Psoas muscle (tissue), 8 donors: ENCODE data around the gene PTH1R. TPM values are rescaled to one million over a fixed set of nuclear protein-coding genes. Genes with fewer than 3 reads are reported as not detected.

Source experiments
- ATAC-seq, 4 donors: fragments of 200-7000 bp; cut with Tn5 transposase; one replicate each; pipeline ENCODE4 v1.9.1; 2020; ENCODE audit warnings: moderate library complexity in 3 of 4, mild to moderate bottlenecking in 2 of 4
- DNase-seq, 2 donors: peaks; one replicate each; pipeline ENCODE4 v3.0.0-alpha.2; 2020
- H3K27ac ChIP-seq: fragments of 200-600 bp; one replicate; pipeline ENCODE4 v1.8.0; 2022
- H3K27me3 ChIP-seq, 3 donors: fragments of 200-600 bp in 1 of 3; one replicate each; pipeline versions ENCODE4 v1.6.1 to v1.8.0; 2013 to 2022; ENCODE audit warnings: low read length in 2 of 3, mild to moderate bottlenecking in 2 of 3, moderate library complexity in 1 of 3; ENCODE audit not compliant: insufficient read depth in 3 of 3
- H3K36me3 ChIP-seq, 2 donors: fragments of 200-600 bp in 1 of 2; one replicate each; pipeline versions ENCODE4 v1.6.1 to v1.8.0; 2013 to 2022; ENCODE audit warnings: low read depth in 1 of 2, mild to moderate bottlenecking in 1 of 2, moderate library complexity in 1 of 2; ENCODE audit not compliant: insufficient read depth in 1 of 2
- H3K4me1 ChIP-seq: fragments of 200-600 bp; one replicate; pipeline ENCODE4 v1.8.0; 2022
- H3K4me3 ChIP-seq: fragments of 200-600 bp; one replicate; pipeline ENCODE4 v1.8.0; 2022; ENCODE audit warnings: mild to moderate bottlenecking
- H3K9me3 ChIP-seq: fragments of 200-600 bp; one replicate; pipeline ENCODE4 v1.8.0; 2022
- CTCF ChIP-seq: fragments of 200-600 bp; IDR thresholded peaks from one replicate; pipeline ENCODE4 v1.8.0; 2022; ENCODE audit warnings: antibody characterized with exemption
- WGBS, 3 donors: extraction: QIAGEN DNeasy Blood & Tissue Kit; methylation state at CpG; one replicate each; pipeline versions ENCODE4 v1.1.6 to v1.1.7; 2013; 5-methylcytosine and 5-hydroxymethylcytosine counted together
- intact Hi-C, 2 donors: fragments of 100-400 bp; cut with DNase I; formaldehyde crosslinking; loops; one replicate each; pipeline versions ENCODE4 v1.11.0 to v1.14.2; 2022
- polyA plus RNA-seq, 3 donors: library from polyadenylated mRNA; stranded (reverse); fragments of 200-250 nt; gene quantifications; one replicate each; pipeline ENCODE4 v1.2.3, GENCODE V29; 2013
- total RNA-seq, 4 donors: library from RNA; stranded (reverse); fragmentation: NEBNext Ultra II Directional in 2 of 4; extraction: Animal tissue kit (Norgen Biotek cat#: 25700) in 2 of 4; gene quantifications; one replicate each; pipeline versions ENCODE4 v1.2.1 to v1.2.4, GENCODE V29; 2021 to 2023
- donor health status: healthy with polysubstance abuse.
- donor health status: DM: no; HTN: no; CAD: no; lungs with moderate emphysema.
- donor health status: Bipolar disorder and iron deficiency.
- donor health status: healthy.
- donor health status: DM: yes; HTN: yes; CAD: no.
- donor health status: DM: no; HTN: no; CAD: no.
- donor health status: DM: no; HTN: no; CAD: no.
- donor health status: DM: yes; HTN: yes; CAD: no.

PTH1R gene
- total and polyA plus RNA-seq, 7 donors, result 1.1 to 5.9 (median 4.2) TPM

DNA sequence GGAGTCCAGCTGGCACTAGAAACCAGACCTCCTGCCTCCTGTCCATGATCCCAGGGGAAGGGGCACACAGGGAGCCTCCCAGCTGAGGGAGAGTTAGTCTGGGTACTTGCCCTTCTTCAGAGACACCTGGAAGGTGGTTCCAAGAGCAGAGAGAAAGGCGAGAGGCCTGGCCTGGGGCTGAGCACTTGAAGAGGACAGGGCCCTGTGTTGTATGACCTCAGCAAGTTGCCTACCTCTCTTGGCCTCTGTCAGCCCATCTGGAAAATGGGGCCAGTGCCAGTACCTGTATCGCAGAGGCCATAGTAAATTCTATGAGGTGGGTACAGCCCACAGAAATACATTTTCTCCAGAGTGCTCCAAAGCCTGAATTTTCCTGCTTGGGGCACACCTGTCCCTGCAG, 19.5 kb downstream of the PTH1R start:
- Histone ChIP-seq H3K27ac (no peak overlapping the region), H3K4me1 (no peaks in the 10 kb centered on the region), H3K36me3 (no peaks in the 10 kb centered on the region), H3K27me3 (peaks cover 0 to 2% (median 0%) of the 10 kb centered on the region in 3 donors), H3K4me3 (no peak overlapping the region), H3K9me3 (no peaks in the 10 kb centered on the region)
- WGBS, 3 donors, result 99 to 100% (median 100%) methylated on average over 2 of the region's 2 CpGs
- DNase-seq (peak; percentile 6 to 8), ATAC-seq (no peak)
- no peak for TF ChIP-seq CTCF
- intact Hi-C loops, result loop anchor here in 1 of 2 donors (5.0 kb wide), 1 partner anchor 190 kb away; no protein-coding TSS in a partner anchor

GRCh38 chr3:46897829-46898320, 20.4 kb downstream of the PTH1R start:
- H3K9me3 ChIP-seq, result no peaks in the 10 kb centered on the region
- ATAC-seq (peak in 2 of 4 donors; percentile 4 to 9), DNase-seq (peak in 1 of 2 donors; percentile 52)
- peak overlapping the region; percentile 36 for H3K27ac ChIP-seq
- H3K27me3 ChIP-seq, result peaks cover 0 to 2% (median 0%) of the 10 kb centered on the region in 3 donors
- no peak for TF ChIP-seq CTCF
- H3K4me1 ChIP-seq, result no peaks in the 10 kb centered on the region
- intact Hi-C loops, result loop anchor here in 1 of 2 donors (5.0 kb wide), 1 partner anchor 191 kb away; no protein-coding TSS in a partner anchor
- no peak overlapping the region for H3K4me3 ChIP-seq
- H3K36me3 ChIP-seq, result no peaks in the 10 kb centered on the region
- WGBS, 3 donors, result 49 to 73% (median 54%) methylated on average over 15 of the region's 15 CpGs

GRCh38 chr3:46898321-46899150, 21.0 kb downstream of the PTH1R start:
- H3K4me1 ChIP-seq, result no peaks in the 10 kb centered on the region
- TF ChIP-seq CTCF, result no peak
- H3K9me3 ChIP-seq, result no peaks in the 10 kb centered on the region
- 8 to 16% (median 12%) methylated on average over 53 to 71 of the region's 71 CpGs for WGBS, 3 donors
- intact Hi-C loops, result loop anchor here in 1 of 2 donors (5.0 kb wide), 1 partner anchor 191 kb away; no protein-coding TSS in a partner anchor
- peak overlapping the region; percentile 42 for H3K4me3 ChIP-seq
- DNase-seq (peak; percentile 49 to 82), ATAC-seq (peak; percentile 79 to 90 (median 88))
- H3K36me3 ChIP-seq, result no peaks in the 10 kb centered on the region
- peak overlapping the region; percentile 36 for H3K27ac ChIP-seq
- H3K27me3 ChIP-seq, result peaks cover 0 to 2% (median 0%) of the 10 kb centered on the region in 3 donors

DNA sequence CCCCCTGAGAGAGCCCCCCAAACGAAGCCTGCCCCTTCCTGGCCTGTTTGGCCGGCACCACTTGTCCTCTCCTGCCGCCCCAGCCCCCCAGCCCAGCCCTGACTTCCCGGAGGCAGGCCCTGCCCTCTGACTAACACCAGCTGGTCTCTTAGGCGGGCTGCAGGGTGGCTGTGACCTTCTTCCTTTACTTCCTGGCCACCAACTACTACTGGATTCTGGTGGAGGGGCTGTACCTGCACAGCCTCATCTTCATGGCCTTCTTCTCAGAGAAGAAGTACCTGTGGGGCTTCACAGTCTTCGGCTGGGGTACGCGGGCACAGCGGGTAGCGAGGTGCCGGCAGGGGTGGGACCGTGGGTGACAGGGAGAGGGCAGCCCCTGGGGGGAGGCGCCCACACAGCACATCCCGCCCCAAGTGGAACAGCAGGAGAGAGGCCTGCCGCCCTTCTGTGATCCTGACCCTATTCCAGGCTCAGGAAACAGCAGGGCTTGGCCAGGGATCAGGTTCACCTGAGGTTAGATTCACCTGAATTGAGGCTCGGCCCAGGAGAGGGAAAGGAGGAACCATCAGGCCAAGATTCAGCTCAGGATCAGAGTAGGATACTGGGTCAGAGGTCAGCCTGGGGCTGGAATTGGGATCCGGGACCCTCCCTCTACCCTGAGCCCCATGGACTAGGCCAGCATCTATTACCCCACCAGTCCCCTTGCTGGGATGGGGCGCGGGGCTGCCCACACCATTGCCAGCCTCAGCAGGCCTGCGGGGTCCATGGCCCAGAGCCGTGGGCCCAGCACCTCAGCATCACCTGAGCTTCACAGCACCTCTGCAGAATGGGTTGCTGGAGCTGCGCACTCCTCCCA, 21.9 kb downstream of the PTH1R start:
- no peak overlapping the region for H3K4me3 ChIP-seq
- H3K4me1 ChIP-seq, result no peaks in the 10 kb centered on the region
- DNase-seq (peak; percentile 27 to 55), ATAC-seq (no peak)
- intact Hi-C loops, result loop anchor here in 1 of 2 donors (5.0 kb wide), 1 partner anchor 192 kb away; no protein-coding TSS in a partner anchor
- TF ChIP-seq CTCF, result no peak
- 77 to 82% (median 78%) methylated on average over 21 to 22 of the region's 22 CpGs for WGBS, 3 donors
- no peaks in the 10 kb centered on the region for H3K9me3 ChIP-seq
- no peak overlapping the region for H3K27ac ChIP-seq
- H3K27me3 ChIP-seq, result peaks cover 0 to 2% (median 0%) of the 10 kb centered on the region in 3 donors
- no peaks in the 10 kb centered on the region for H3K36me3 ChIP-seq
